Lower lobe of right lung (tissue), 2 donors: Measurements from ENCODE around the gene PARP1. TPM values are rescaled to one million over a fixed set of nuclear protein-coding genes. Genes with fewer than 3 reads are reported as not detected.

ENCODE experiments used
- ATAC-seq, 2 donors: fragments of 200-7000 bp; cut with Tn5 transposase; one replicate each; pipeline ENCODE4 v1.9.1; 2020 to 2022; ENCODE audit warnings: mild to moderate bottlenecking in 2 of 2, moderate library complexity in 2 of 2
- DNase-seq: peaks from one replicate; pipeline ENCODE4 v3.0.0-alpha.2; 2020
- H3K27ac ChIP-seq: fragments of 200-600 bp; one replicate; pipeline ENCODE4 v1.8.0; 2022
- H3K27me3 ChIP-seq: fragments of 200-600 bp; one replicate; pipeline ENCODE4 v1.8.0; 2022; ENCODE audit warnings: low read depth
- H3K36me3 ChIP-seq: fragments of 200-600 bp; one replicate; pipeline ENCODE4 v1.8.0; 2022; ENCODE audit warnings: mild to moderate bottlenecking
- H3K4me1 ChIP-seq: fragments of 200-600 bp; one replicate; pipeline ENCODE4 v1.8.0; 2022
- H3K4me3 ChIP-seq: fragments of 200-600 bp; one replicate; pipeline ENCODE4 v1.8.0; 2022; ENCODE audit warnings: mild to moderate bottlenecking
- H3K9me3 ChIP-seq: fragments of 200-600 bp; one replicate; pipeline ENCODE4 v1.8.0; 2022
- CTCF ChIP-seq: fragments of 200-600 bp; IDR thresholded peaks from one replicate; pipeline ENCODE4 v1.8.0; 2022; ENCODE audit warnings: antibody characterized with exemption, mild to moderate bottlenecking
- intact Hi-C: fragments of 100-400 bp; cut with DNase I; formaldehyde crosslinking; loops from one replicate; pipeline ENCODE4 v1.11.0; 2022
- total RNA-seq: library from RNA; stranded (reverse); fragmentation: NEBNext Ultra II Directional; extraction: Animal tissue kit (Norgen Biotek cat#: 25700); gene quantifications from one replicate; pipeline ENCODE4 v1.2.1, GENCODE V29; 2021
- donor health status: DM: no; HTN: yes; CAD: no; lungs with severe emphysema.

Gene PARP1
- total RNA-seq, 1 donor from 2014 or later, result 59.2 TPM

- H3K4me3 ChIP-seq, result no peak overlapping the region
- no peaks in the 10 kb centered on the region for H3K27me3 ChIP-seq
- no peak for DNase-seq
- intact Hi-C loops, result no loop called here
- H3K4me1 ChIP-seq, result no peaks in the 10 kb centered on the region
- no peaks in the 10 kb centered on the region for H3K9me3 ChIP-seq
- no peak overlapping the region for H3K27ac ChIP-seq
- H3K36me3 ChIP-seq, result no peaks in the 10 kb centered on the region
- no peak for TF ChIP-seq CTCF
- ATAC-seq, result no peak
Observed at GRCh38 chr1:226443439-226443838, 35.5 kb upstream of the PARP1 start.

GRCh38 chr1:226443033-226443432 lies 35.1 kb upstream of the PARP1 start:
- intact Hi-C loops, result no loop called here
- Histone ChIP-seq H3K27ac (no peak overlapping the region), H3K4me3 (no peak overlapping the region), H3K4me1 (no peaks in the 10 kb centered on the region), H3K9me3 (no peaks in the 10 kb centered on the region), H3K27me3 (no peaks in the 10 kb centered on the region), H3K36me3 (no peaks in the 10 kb centered on the region)
- no peak for TF ChIP-seq CTCF
- no peak for ATAC-seq
- DNase-seq, result no peak

GRCh38 chr1:226441629-226442028 lies 33.7 kb upstream of the PARP1 start:
- no peaks in the 10 kb centered on the region for H3K36me3 ChIP-seq
- H3K27ac ChIP-seq, result no peak overlapping the region
- intact Hi-C loops, result no loop called here
- no peaks in the 10 kb centered on the region for H3K9me3 ChIP-seq
- TF ChIP-seq CTCF, result no peak
- ATAC-seq (no peak), DNase-seq (no peak)
- H3K4me3 ChIP-seq, result no peak overlapping the region
- no peaks in the 10 kb centered on the region for H3K4me1 ChIP-seq
- no peaks in the 10 kb centered on the region for H3K27me3 ChIP-seq

GRCh38 chr1:226440512-226440911 lies 32.6 kb upstream of the PARP1 start:
- no peaks in the 10 kb centered on the region for H3K4me1 ChIP-seq
- H3K27me3 ChIP-seq, result no peaks in the 10 kb centered on the region
- intact Hi-C loops, result no loop called here
- H3K36me3 ChIP-seq, result no peaks in the 10 kb centered on the region
- H3K27ac ChIP-seq, result no peak overlapping the region
- no peak for ATAC-seq
- H3K9me3 ChIP-seq, result no peaks in the 10 kb centered on the region
- DNase-seq, result no peak
- no peak overlapping the region for H3K4me3 ChIP-seq
- TF ChIP-seq CTCF, result no peak

GRCh38 chr1:226438007-226438406 lies 30.1 kb upstream of the PARP1 start:
- intact Hi-C loops, result no loop called here
- Histone ChIP-seq H3K4me3 (no peak overlapping the region), H3K36me3 (no peaks in the 10 kb centered on the region), H3K9me3 (no peaks in the 10 kb centered on the region), H3K4me1 (no peaks in the 10 kb centered on the region), H3K27ac (no peak overlapping the region), H3K27me3 (no peaks in the 10 kb centered on the region)
- DNase-seq (no peak), ATAC-seq (no peak)
- peak; percentile 14 for TF ChIP-seq CTCF
